Vagina (tissue), 2 donors: Measurements from ENCODE around the gene PDE4D.

Experiments
- CTCF ChIP-seq, 3 experiments: fragments of 450-650 bp in 2 of 3; fragments of 200-600 bp in 1 of 3; sonication (generic) in 1 of 3; IDR thresholded peaks; one replicate each; pipeline ENCODE4 v1.5.1; 2017 to 2019; ENCODE audit warnings: antibody characterized with exemption in 3 of 3, mild to moderate bottlenecking in 2 of 3, moderate library complexity in 2 of 3
- POLR2A ChIP-seq, 2 donors: fragments of 450-650 bp; IDR thresholded peaks; one replicate each; pipeline ENCODE4 v1.6.1; 2017; ENCODE audit warnings: antibody characterized with exemption in 2 of 2, mild to moderate bottlenecking in 2 of 2, moderate library complexity in 2 of 2

GRCh38 chr5:59234236-59234635, 659.3 kb downstream of the PDE4D start:
- TF ChIP-seq CTCF (IDR thresholded peaks at IDR 0.05) (no peak), POLR2A (IDR thresholded peaks at IDR 0.05) (no peak)
